HG02840 (cell line): ENCODE data around the gene RGPD4.
"Not testable (repeated sequence)": the region's sequence is repeated elsewhere in the genome, so short reads cannot be mapped to it uniquely, and the experiment has no call there.

Experiments used
- ATAC-seq: cut with Tn5 transposase; IDR thresholded peaks from one replicate; pipeline ENCODE4 v1.9.1; 2021; ENCODE audit warnings: mild to moderate bottlenecking, moderate library complexity, moderate number of reproducible peaks; ENCODE audit not compliant: unreplicated experiment, low FRiP score

The RGPD4 gene

GRCh38 chr2:107826749-107827148, at the start of gene RGPD4:
TSS of gene RGPD4 (plus strand) at chr2:107826892. CDS start at chr2:107827014, 122 bp downstream.
- not testable (repeated sequence) for ATAC-seq

GRCh38 chr2:107777974-107778373, 48.7 kb upstream of the RGPD4 start:
- ATAC-seq, result no peak

- ATAC-seq, result no peak
These were observed 40.9 kb upstream of the RGPD4 start for GRCh38 chr2:107785756-107786155.

GRCh38 chr2:107790837-107791236, 35.9 kb upstream of the RGPD4 start:
- ATAC-seq, result no peak

- ATAC-seq, result no peak
These were observed 25.2 kb upstream of the RGPD4 start for GRCh38 chr2:107801498-107801897.

GRCh38 chr2:107804608-107805498, 21.8 kb upstream of the RGPD4 start:
- ATAC-seq, result no peak

- ATAC-seq, result no peak
These were observed 19.8 kb upstream of the RGPD4 start for GRCh38 chr2:107806901-107807300.

GRCh38 chr2:107807988-107808387, 18.7 kb upstream of the RGPD4 start:
- no peak for ATAC-seq

- ATAC-seq, result no peak
These were observed 17.7 kb upstream of the RGPD4 start for GRCh38 chr2:107808959-107809358.

- no peak for ATAC-seq
These were observed 16.9 kb upstream of the RGPD4 start for GRCh38 chr2:107809835-107810234.

- ATAC-seq, result no peak
These were observed 16.0 kb upstream of the RGPD4 start for GRCh38 chr2:107810734-107811133.

GRCh38 chr2:107811411-107811810, 15.3 kb upstream of the RGPD4 start:
- ATAC-seq, result no peak

GRCh38 chr2:107812006-107812405, 14.7 kb upstream of the RGPD4 start:
- ATAC-seq, result no peak

GRCh38 chr2:107817378-107817777, 9.3 kb upstream of the RGPD4 start:
- ATAC-seq, result no peak

GRCh38 chr2:107822302-107822701, 4.4 kb upstream of the RGPD4 start:
- no peak for ATAC-seq

- no peak for ATAC-seq
These were observed 2.1 kb upstream of the RGPD4 start for GRCh38 chr2:107824451-107825205.

- ATAC-seq, result no peak
These were observed 1.5 kb upstream of the RGPD4 start for GRCh38 chr2:107825206-107825563.

GRCh38 chr2:107829514-107829913, 2.8 kb downstream of the RGPD4 start:
- ATAC-seq, result not testable (repeated sequence)

GRCh38 chr2:107833152-107833551, 6.5 kb downstream of the RGPD4 start:
- ATAC-seq, result not testable (repeated sequence)

GRCh38 chr2:107833618-107834017, 6.9 kb downstream of the RGPD4 start:
- ATAC-seq, result not testable (repeated sequence)

- not testable (repeated sequence) for ATAC-seq
These were observed 89.4 kb downstream of the RGPD4 start for GRCh38 chr2:107916121-107916520.
